SK-N-DZ (cell line): ENCODE measurements around the gene CGN. TPM values are rescaled to one million over a fixed set of nuclear protein-coding genes. Genes with fewer than 3 reads are reported as not detected.

Experiments used
- DNase-seq: peaks from one replicate; pipeline ENCODE4 v3.0.0-alpha.2; 2015; ENCODE audit warnings: low spot score
- polyA plus RNA-seq, 2 experiments: library from polyadenylated mRNA; depleted of rRNA; stranded (reverse); fragments of >200 nt; gene quantifications; 2 replicates each; pipeline ENCODE4 v1.2.3, GENCODE V29; 2014

CGN gene
- 3.0 and 3.2 TPM in 2 replicates for polyA plus RNA-seq (2014; cell fraction: cytosol; rRNA removed)
- polyA plus RNA-seq (2014; cell fraction: nucleus; rRNA removed), result 13.3 and 26.7 TPM in 2 replicates

DNA sequence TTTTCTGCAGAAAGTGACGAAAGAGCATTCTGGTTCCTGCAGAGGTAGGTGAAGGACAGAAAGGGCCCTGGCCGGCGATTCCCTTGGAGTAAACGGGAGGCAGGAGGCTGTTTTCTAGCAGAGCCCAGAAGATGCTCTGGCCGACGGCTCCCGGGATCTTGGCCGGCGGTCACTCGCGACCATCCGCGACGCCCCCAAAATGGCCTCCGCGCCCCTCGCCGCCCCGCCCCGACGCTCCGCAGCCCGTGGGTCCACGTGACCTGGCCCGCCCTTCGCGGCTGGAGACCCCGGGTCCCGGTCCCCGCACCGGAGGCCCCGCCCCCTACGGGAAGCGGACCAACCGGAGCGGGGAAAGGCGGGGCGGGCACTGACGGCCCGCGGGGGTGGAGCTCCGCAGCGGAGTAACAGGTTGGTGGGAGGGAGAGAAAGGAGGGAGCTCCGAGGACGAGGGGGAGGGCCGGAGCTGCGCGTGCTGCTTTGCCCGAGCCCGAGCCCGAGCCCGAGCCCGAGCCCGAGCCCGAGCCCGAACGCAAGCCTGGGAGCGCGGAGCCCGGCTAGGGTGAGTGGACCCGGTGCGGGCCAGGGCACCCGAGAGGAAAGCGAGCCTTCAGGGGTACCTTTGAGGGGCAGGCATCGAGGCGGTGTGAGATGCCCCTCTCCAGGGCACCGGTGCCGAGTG lies at the start of gene CGN:
CGN (plus strand) TSS at position 431 of the 679 bp plus-strand sequence. CDS start 7,133 bp downstream, outside the sequence.
- DNase-seq, result peak; percentile 98

DNA sequence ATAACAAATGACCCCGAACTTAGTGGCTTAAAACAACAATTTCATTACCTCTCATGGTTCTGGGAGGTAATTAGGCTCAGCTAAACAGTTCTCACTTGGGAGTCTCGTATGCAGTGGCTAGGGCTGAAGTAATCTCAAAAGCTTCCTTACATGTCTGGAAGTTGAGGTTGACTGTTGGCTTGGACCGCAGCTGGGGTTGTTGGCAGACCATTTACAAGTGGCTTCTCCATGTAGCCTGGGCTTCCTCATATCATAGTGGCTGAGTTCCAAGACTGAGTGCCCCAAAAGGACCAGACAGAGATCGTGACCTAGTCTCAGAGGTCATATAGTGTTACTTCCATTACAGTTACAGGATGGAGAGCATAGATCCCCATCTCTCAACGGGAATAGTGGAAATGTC lies 49.5 kb upstream of the CGN start:
- no peak for DNase-seq

DNA sequence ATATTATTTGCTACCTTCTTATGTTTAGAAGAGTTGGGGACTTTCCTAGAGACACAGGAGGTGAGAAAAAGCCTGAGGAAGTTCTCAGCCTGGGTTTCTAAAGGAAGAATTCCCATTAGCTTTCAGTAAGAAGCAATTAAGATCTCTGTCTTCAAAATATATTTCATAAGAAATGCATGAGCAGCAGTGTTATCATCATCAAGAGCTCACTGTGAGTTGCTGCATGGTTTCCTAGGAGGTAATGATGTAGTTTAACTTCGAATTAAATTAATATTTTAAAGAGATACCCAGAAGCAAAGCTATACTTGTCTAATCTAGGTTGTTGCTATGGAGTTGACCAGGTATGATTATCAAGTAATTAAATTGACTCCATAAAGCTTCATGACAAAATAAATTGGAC lies 46.2 kb upstream of the CGN start:
- no peak for DNase-seq

- peak; percentile 54 for DNase-seq
These were observed 38.1 kb upstream of the CGN start for GRCh38 chr1:151472856-151473731.

DNA sequence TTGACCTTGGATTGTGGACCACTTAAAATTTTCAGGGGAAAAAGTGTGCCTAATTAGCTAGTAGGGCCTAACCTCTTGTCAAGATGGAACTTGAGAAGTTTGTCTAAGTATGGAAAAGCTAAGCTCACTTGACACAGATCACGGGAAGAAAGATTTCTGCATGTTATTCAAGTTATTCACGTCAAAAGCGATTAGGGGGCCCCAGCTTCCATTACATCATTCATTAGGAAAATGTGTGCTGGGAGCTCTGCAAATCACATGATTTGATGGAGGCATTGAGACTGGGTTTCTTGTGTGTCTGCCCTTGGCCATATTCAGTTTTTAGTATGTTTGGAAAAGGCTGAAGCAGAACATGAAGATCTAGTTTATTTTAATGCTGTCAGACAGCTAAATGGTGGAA lies 36.4 kb upstream of the CGN start:
- DNase-seq, result peak; percentile 40

- no peak for DNase-seq
These were observed 36.0 kb upstream of the CGN start for GRCh38 chr1:151475175-151475574.

DNA sequence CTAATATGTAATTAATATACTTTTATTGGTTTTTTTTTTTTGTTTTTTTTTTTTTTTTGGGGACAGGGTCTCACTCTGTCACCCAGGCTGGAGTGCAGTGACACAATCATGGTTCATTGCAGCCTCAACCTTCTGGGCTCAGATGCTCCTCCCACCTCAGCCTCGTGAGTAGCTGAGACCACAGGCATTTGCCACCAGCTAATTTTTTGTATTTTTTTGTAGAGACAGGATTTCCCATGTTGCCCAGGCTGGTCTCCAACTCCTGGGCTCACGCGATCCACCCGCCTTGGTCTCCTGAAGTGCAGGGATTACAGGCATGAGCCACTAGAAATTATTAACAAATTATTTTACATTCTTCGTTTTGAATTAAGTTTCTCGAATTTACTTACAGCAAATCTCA lies 35.1 kb upstream of the CGN start:
- no peak for DNase-seq

GRCh38 chr1:151477066-151477465 lies 34.1 kb upstream of the CGN start:
- DNase-seq, result no peak

- no peak for DNase-seq
These were observed 32.9 kb upstream of the CGN start for GRCh38 chr1:151478140-151478812.

- DNase-seq, result no peak
These were observed 32.3 kb upstream of the CGN start for GRCh38 chr1:151478923-151479322.

- no peak for DNase-seq
These were observed 31.7 kb upstream of the CGN start for GRCh38 chr1:151479462-151479861.

- no peak for DNase-seq
These were observed 29.2 kb upstream of the CGN start for GRCh38 chr1:151482017-151482416.

DNA sequence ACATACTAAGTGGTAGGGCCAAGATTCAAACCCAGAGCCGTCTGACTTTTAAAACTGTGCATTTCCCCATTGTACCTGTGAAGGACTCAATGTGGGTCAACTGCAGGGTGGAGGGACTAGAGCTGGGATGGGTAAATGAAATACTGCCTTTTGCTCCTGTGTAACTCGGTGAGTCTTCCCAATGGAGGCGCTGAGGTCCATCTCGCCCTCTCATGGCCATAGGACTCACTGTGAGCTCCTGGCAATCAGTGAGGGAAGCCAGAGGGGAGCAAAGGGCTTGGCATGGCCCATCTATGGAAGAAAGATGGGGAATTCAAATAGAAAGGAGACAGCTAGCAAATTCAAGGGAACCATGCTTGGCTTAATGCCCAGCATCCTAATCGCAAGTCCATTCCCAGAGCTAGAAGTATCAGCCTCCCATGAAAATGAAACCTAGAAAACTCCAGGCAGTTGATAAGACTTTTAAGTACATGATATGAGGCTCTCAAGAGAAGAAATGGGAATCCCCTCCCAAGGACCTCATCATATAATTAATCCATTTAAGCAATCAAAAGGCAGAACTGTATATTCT lies 25.4 kb upstream of the CGN start:
- DNase-seq, result no peak

DNA sequence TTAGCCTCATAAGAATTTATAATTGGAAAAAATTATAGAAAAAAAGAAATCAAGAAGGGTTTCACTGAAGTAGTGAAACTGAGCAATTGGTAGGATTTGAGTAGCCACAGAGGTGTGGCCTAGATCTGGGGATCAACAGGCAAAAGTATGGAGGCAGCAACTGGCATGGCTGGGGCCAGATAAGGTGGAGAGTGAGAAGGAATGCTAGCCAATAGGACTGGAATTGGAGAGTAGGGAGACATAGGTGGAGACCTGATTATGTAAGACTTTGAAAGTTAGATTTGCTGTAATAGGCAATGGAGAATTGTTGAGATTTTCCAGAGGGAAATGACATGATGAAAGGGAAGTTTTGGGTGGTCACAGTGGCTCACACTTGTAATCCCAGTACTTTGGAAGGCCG lies 24.6 kb upstream of the CGN start:
- DNase-seq, result no peak

GRCh38 chr1:151491641-151492040 lies 19.5 kb upstream of the CGN start:
- DNase-seq, result peak; percentile 70

DNA sequence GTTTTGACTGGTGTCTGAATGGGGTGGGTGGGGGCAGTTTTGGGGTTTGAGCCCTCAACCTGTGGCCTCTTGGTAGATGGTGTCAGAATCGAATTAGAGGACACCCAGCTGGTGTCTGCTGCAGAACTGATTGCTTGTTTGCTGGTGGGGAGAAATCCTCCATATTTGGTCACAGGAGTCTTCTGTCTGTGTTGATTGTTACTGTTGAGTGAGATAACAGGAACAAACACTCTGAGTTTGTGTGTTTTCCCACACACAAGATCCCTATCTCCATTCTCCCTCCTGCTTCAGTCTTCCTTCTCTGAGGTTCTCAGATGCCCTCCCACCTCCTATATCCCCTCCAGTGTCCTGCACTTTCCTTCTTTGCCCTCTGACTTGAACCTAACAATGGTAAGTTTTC lies 19.1 kb upstream of the CGN start:
- DNase-seq, result peak; percentile 53

- no peak for DNase-seq
These were observed 18.1 kb upstream of the CGN start for GRCh38 chr1:151493042-151493441.

DNA sequence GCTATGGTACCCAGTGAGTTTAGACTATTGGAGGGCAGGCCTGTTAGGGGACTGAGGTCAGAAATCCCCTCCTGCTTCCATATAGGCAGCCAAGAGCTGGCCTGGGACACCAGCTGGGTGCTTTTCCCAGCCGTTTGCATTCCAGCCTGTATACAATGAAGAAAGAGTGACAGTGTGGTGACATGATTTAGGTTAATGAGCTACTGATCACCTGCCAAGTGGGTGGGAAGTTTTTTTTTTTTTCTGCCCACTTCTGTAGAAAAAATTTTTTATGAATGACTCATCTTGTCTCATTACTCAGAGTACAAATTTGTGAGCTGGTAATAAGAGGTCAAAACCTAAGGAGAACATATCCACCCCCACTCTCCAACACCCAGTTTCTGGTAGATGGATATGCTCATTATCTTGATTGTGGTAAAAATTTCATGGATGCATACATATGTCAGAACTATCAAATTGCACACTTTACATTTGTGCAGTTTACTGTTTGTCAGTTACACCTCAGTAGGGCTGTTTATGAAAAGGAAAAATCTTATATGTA lies 16.4 kb upstream of the CGN start:
- no peak for DNase-seq

DNA sequence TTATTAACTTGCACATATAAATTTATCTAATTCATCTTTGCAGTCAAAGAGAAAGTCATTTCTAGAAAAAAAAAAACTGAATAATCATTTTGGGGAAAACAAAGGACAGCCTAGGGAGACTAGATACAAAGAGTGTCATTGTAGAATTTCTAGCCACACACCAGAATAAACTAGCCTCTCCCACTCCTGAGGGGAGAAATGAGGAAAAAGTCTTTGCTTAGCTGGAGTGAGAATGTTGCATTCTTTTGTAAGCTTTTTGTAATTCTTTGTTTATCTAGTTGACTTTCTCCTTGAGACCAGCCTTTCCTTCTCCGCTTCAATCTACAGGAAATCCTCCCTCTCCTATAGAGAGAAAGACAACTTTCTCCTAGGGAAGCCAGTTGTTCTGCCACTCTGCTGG lies 15.9 kb upstream of the CGN start:
- no peak for DNase-seq

GRCh38 chr1:151499365-151499764 lies 11.8 kb upstream of the CGN start:
- no peak for DNase-seq

GRCh38 chr1:151499930-151500329 lies 11.3 kb upstream of the CGN start:
- no peak for DNase-seq

DNA sequence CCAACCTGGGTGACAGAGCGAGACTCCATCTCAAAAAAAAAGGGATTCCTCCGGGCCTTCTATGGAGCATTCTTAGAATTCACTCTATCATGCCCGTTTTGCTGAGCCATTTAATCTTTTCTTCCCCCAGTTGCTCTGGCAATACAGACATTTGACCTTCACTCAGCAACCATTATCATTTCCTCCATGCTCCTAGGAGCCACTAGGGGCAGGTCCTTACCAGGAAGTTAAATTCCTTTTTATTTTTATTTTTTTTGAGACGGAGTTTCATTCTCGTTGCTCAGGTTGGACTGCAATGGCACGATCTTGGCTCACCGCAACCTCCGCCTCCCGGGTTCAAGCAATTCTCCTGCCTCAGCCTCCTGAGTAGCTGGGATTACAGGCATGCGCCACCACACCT lies 9.7 kb upstream of the CGN start:
- DNase-seq, result no peak
